Spinal cord (tissue), 10 donors: ENCODE measurements around the gene ZNF652. TPM values are rescaled to one million over a fixed set of nuclear protein-coding genes. Genes with fewer than 3 reads are reported as not detected.
"Not testable (repeated sequence)": the region's sequence is repeated elsewhere in the genome, so short reads cannot be mapped to it uniquely, and the experiment has no call there.

Experiments
- DNase-seq, 6 donors: peaks; one replicate each; pipeline versions ENCODE4 v3.0.0 to v3.0.0-alpha.2; 2013 to 2015; ENCODE audit warnings: low spot score in 6 of 6, low read depth in 4 of 6
- H3K27ac ChIP-seq: one replicate; pipeline ENCODE4 v1.5.1; 2013; ENCODE audit warnings: low read depth, low read length, control low read depth
- H3K27me3 ChIP-seq: one replicate; pipeline ENCODE4 v1.6.1; 2013; ENCODE audit warnings: low read length; ENCODE audit not compliant: control insufficient read depth, insufficient read depth
- H3K36me3 ChIP-seq: one replicate; pipeline ENCODE4 v1.6.1; 2013; ENCODE audit warnings: low read length; ENCODE audit not compliant: control insufficient read depth, insufficient read depth
- H3K4me1 ChIP-seq: one replicate; pipeline ENCODE4 v1.6.1; 2013; ENCODE audit warnings: low read length; ENCODE audit not compliant: control insufficient read depth, insufficient read depth
- H3K4me3 ChIP-seq: one replicate; pipeline ENCODE4 v1.5.1; 2013; ENCODE audit warnings: low read depth, low read length, control low read depth
- H3K9me3 ChIP-seq: one replicate; pipeline ENCODE4 v1.6.1; 2013; ENCODE audit warnings: low read length; ENCODE audit not compliant: control insufficient read depth, insufficient read depth
- WGBS: methylation state at CpG from one replicate; pipeline ENCODE4 v1.1.5; 2013; ENCODE audit warnings: missing lambda C conversion rate; ENCODE audit not compliant: insufficient coverage; 5-methylcytosine and 5-hydroxymethylcytosine counted together
- polyA plus RNA-seq, 2 donors: library from polyadenylated mRNA; unstranded; fragments of 120-200 nt; gene quantifications; one replicate each; pipeline ENCODE4 v1.2.1, GENCODE V29; 2013; ENCODE audit not compliant: insufficient read length in 2 of 2
- total RNA-seq, 2 donors: library from RNA; depleted of rRNA in 1 of 2; stranded (reverse); fragments of 120-200 nt in 1 of 2; fragments of >200 nt in 1 of 2; gene quantifications; one replicate each; pipeline versions ENCODE4 v1.2.3 to v1.2.4, GENCODE V29; 2013 to 2014
- donor health status: healthy.

Gene ZNF652
- total and polyA plus RNA-seq, 4 donors: 32.3 to 56.4 (median 39.1) TPM

- 100% methylated on average over 3 of the region's 5 CpGs for WGBS
- no peak for DNase-seq
- H3K27me3 ChIP-seq: no peaks in the 10 kb centered on the region
- no peaks in the 10 kb centered on the region for H3K36me3 ChIP-seq
- no peak overlapping the region for H3K4me3 ChIP-seq
- no peaks in the 10 kb centered on the region for H3K9me3 ChIP-seq
- H3K27ac ChIP-seq: no peak overlapping the region
- no peaks in the 10 kb centered on the region for H3K4me1 ChIP-seq
Measured at GRCh38 chr17:49280061-49280460, 82.0 kb downstream of the ZNF652 start.

GRCh38 chr17:49279263-49280015 is 82.6 kb downstream of the ZNF652 start:
- H3K27me3 ChIP-seq, H3K9me3 ChIP-seq, H3K27ac ChIP-seq, H3K4me1 ChIP-seq, DNase-seq, H3K4me3 ChIP-seq, H3K36me3 ChIP-seq: not testable (repeated sequence)
- 78% methylated on average over 6 of the region's 11 CpGs for WGBS

- H3K27ac ChIP-seq: no peak overlapping the region
- H3K4me3 ChIP-seq: no peak overlapping the region
- no peak for DNase-seq
- no peaks in the 10 kb centered on the region for H3K36me3 ChIP-seq
- no peaks in the 10 kb centered on the region for H3K27me3 ChIP-seq
- H3K4me1 ChIP-seq: no peaks in the 10 kb centered on the region
- no peaks in the 10 kb centered on the region for H3K9me3 ChIP-seq
- WGBS: 47% methylated on average over 3 of the region's 3 CpGs
Measured at GRCh38 chr17:49278076-49278475, 84.0 kb downstream of the ZNF652 start.

- Histone ChIP-seq H3K27me3 (no peaks in the 10 kb centered on the region), H3K4me1 (no peaks in the 10 kb centered on the region), H3K4me3 (no peak overlapping the region), H3K9me3 (no peaks in the 10 kb centered on the region), H3K27ac (no peak overlapping the region), H3K36me3 (no peaks in the 10 kb centered on the region)
- WGBS: 97% methylated on average over 11 of the region's 13 CpGs
- DNase-seq: no peak
Measured at GRCh38 chr17:49277638-49278037, 84.4 kb downstream of the ZNF652 start.

- H3K4me3 ChIP-seq, H3K9me3 ChIP-seq, H3K36me3 ChIP-seq, H3K4me1 ChIP-seq, H3K27me3 ChIP-seq, DNase-seq, H3K27ac ChIP-seq: not testable (repeated sequence)
- WGBS: 95% methylated on average over 12 of the region's 12 CpGs
Measured at GRCh38 chr17:49275981-49276380, 86.1 kb downstream of the ZNF652 start.

GRCh38 chr17:49269356-49269755 is 92.7 kb downstream of the ZNF652 start:
- H3K27me3 ChIP-seq: no peaks in the 10 kb centered on the region
- no peaks in the 10 kb centered on the region for H3K4me1 ChIP-seq
- H3K9me3 ChIP-seq: no peaks in the 10 kb centered on the region
- no peaks in the 10 kb centered on the region for H3K36me3 ChIP-seq
- DNase-seq: no peak
- no peak overlapping the region for H3K27ac ChIP-seq
- 60% methylated on average over 2 of the region's 5 CpGs for WGBS
- no peak overlapping the region for H3K4me3 ChIP-seq

GRCh38 chr17:49267912-49268311 is 94.1 kb downstream of the ZNF652 start:
- Histone ChIP-seq H3K4me3 (no peak overlapping the region), H3K9me3 (no peaks in the 10 kb centered on the region), H3K4me1 (no peaks in the 10 kb centered on the region), H3K27ac (no peak overlapping the region), H3K27me3 (no peaks in the 10 kb centered on the region), H3K36me3 (no peaks in the 10 kb centered on the region)
- WGBS: 83% methylated on average over 3 of the region's 3 CpGs
- no peak for DNase-seq

GRCh38 chr17:49266233-49266632 is 95.8 kb downstream of the ZNF652 start:
- Histone ChIP-seq H3K4me1 (no peaks in the 10 kb centered on the region), H3K36me3 (no peaks in the 10 kb centered on the region), H3K27me3 (no peaks in the 10 kb centered on the region), H3K9me3 (no peaks in the 10 kb centered on the region), H3K4me3 (no peak overlapping the region), H3K27ac (no peak overlapping the region)
- 88% methylated on average over 2 of the region's 2 CpGs for WGBS
- no peak for DNase-seq

- H3K4me3 ChIP-seq, DNase-seq, H3K9me3 ChIP-seq, H3K36me3 ChIP-seq, H3K27ac ChIP-seq: not testable (repeated sequence)
- peaks cover 12% of the 10 kb centered on the region for H3K4me1 ChIP-seq
- WGBS: 94% methylated on average over 6 of the region's 9 CpGs
- peaks cover 11% of the 10 kb centered on the region for H3K27me3 ChIP-seq
Measured at GRCh38 chr17:49261540-49261939, 100.5 kb downstream of the ZNF652 start.

GRCh38 chr17:49260817-49261291 is 101.2 kb downstream of the ZNF652 start:
- Histone ChIP-seq H3K27ac (no peak overlapping the region), H3K9me3 (no peaks in the 10 kb centered on the region), H3K4me1 (peaks cover 12% of the 10 kb centered on the region), H3K4me3 (no peak overlapping the region), H3K36me3 (no peaks in the 10 kb centered on the region), H3K27me3 (peaks cover 11% of the 10 kb centered on the region)
- WGBS: 49% methylated on average over 2 of the region's 11 CpGs
- peak in 1 of 6 donors; percentile 14 for DNase-seq
